CD4-positive, alpha-beta T cell (primary cell): ENCODE results near the gene CDHR3. TPM values are rescaled to one million over a fixed set of nuclear protein-coding genes. Genes with fewer than 3 reads are reported as not detected.

Source experiments
- ATAC-seq: fragments of 200-7000 bp; cut with Tn5 transposase; one replicate; pipeline ENCODE4 v1.10.0; 2022; ENCODE audit warnings: mild to moderate bottlenecking; ENCODE audit not compliant: poor library complexity
- CTCF ChIA-PET: fragments of 350-600 bp; sonication (Branson Sonifier 250); formaldehyde crosslinking; loops from one replicate; lab custom pipeline; 2021; ENCODE audit warnings: antibody characterized with exemption, inconsistent platforms; lab: Charles Lee
- POLR2A ChIA-PET: fragments of 350-600 bp; sonication (Branson Sonifier 250); formaldehyde crosslinking; loops from one replicate; lab custom pipeline; 2021; ENCODE audit warnings: antibody characterized with exemption, inconsistent platforms; lab: Charles Lee
- DNase-seq, 14 experiments: peaks; one replicate each; pipeline ENCODE4 v3.0.0-alpha.2; 2013 to 2020; ENCODE audit warnings: mixed read lengths in 2 of 14
- H3K27ac ChIP-seq, 2 donors: one replicate each; pipeline versions ENCODE4 v1.5.1 to v1.7.0; 2013; ENCODE audit warnings: low read length in 2 of 2, low read depth in 1 of 2, mild to moderate bottlenecking in 1 of 2
- H3K27me3 ChIP-seq, 2 experiments: 1 replicate in 1 of 2; 2 replicates in 1 of 2; pipeline versions ENCODE4 v1.6.1 to v1.7.0; 2013; ENCODE audit warnings: low read length in 2 of 2, control low read depth in 1 of 2, mild to moderate bottlenecking in 1 of 2, moderate library complexity in 1 of 2; ENCODE audit not compliant: insufficient read depth in 2 of 2, control insufficient read depth in 1 of 2
- H3K36me3 ChIP-seq: one replicate; pipeline ENCODE4 v1.6.1; 2013; ENCODE audit warnings: low read length, control low read depth; ENCODE audit not compliant: insufficient read depth
- H3K4me1 ChIP-seq: one replicate; pipeline ENCODE4 v1.6.1; 2013; ENCODE audit warnings: low read length, control low read depth; ENCODE audit not compliant: insufficient read depth
- H3K4me3 ChIP-seq: one replicate; pipeline ENCODE4 v1.5.1; 2013; ENCODE audit warnings: mild to moderate bottlenecking, low read length, moderate library complexity
- H3K9me3 ChIP-seq, 2 experiments: 1 replicate in 1 of 2; 2 replicates in 1 of 2; pipeline versions ENCODE4 v1.6.1 to v1.7.0; 2013; ENCODE audit warnings: low read length in 2 of 2, mild to moderate bottlenecking in 2 of 2, control low read depth in 1 of 2, moderate library complexity in 1 of 2; ENCODE audit not compliant: control insufficient read depth in 1 of 2, insufficient read depth in 1 of 2
- H3K27ac Mint-ChIP-seq: one replicate; pipeline ENCODE4 v1.8.0; 2020; ENCODE audit warnings: mixed read lengths
- H3K27me3 Mint-ChIP-seq: one replicate; pipeline ENCODE4 v1.8.0; 2021; ENCODE audit warnings: mixed read lengths
- H3K36me3 Mint-ChIP-seq: one replicate; pipeline ENCODE4 v1.8.0; 2021; ENCODE audit warnings: low read depth, mixed read lengths
- H3K4me1 Mint-ChIP-seq: one replicate; pipeline ENCODE4 v1.8.0; 2021; ENCODE audit warnings: low read depth, mixed read lengths
- H3K4me3 Mint-ChIP-seq: one replicate; pipeline ENCODE4 v1.8.0; 2020; ENCODE audit warnings: mild to moderate bottlenecking, mixed read lengths
- H3K9me3 Mint-ChIP-seq: one replicate; pipeline ENCODE4 v1.8.0; 2020; ENCODE audit warnings: mixed read lengths
- intact Hi-C, 2 experiments: fragments of 100-400 bp; cut with DNase I in 1 of 2; cut with micrococcal nuclease in 1 of 2; formaldehyde crosslinking; loops; one replicate each; pipeline versions ENCODE4 v1.15.1 to v1.9.0; 2023 to 2025; cut with DNase I, micrococcal nuclease
- total RNA-seq, 174 experiments: library from RNA in 2 of 174; stranded (reverse) in 2 of 174; gene quantifications; one replicate each; pipeline ENCODE4 v1.2.3 and lab custom pipeline; 2021 to 2026
- TF ChIP-seq, protein P1 (sequence below): fragments of 200-600 bp; IDR thresholded peaks from one replicate; pipeline ENCODE4 v1.8.0; 2022; ENCODE audit warnings: antibody characterized with exemption, mild to moderate bottlenecking

Gene CDHR3
- total RNA-seq, 2 experiments from 2014 or later: 10.3 to 12.2 TPM

DNA sequence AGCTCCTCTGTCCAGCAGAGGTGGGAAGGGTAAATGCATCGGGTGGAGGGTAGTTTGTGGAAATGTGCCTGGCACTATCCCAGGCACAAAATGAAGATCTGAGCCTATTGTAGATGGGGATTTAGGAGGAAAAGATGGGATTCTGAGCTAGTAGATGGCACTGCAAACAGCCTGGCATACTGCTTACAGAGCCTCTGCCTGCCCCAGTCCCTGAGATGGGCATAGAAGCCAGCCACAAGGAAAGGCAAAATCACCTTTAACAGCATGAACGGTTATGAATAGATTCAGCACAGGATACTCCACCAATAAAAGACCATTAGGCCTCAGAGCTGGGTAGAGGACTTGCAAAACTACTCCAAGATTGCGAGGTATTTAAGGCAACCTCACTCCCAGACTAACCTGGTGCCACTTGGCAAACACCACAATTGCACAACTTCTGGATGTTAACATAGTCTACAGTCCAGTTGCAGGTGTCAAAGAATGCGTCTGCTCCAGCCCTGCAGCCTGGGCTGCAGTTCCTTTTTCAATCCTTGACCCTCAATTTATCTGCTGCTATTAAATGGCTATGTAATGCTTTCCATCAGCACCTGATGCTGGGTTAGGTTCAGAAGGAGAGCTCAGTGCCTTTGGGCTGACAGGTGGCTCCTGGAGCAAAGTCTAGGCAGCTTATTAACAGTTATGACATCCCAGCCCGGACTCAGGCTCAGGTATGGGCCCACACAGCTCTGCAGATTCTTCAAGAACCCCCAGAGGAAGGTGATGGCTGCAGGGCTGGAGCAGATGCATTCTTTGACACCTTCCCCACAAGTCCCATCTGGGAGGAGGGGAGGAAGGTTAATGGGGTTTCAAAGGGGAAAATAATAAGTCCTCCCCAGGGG, 34.0 kb downstream of the CDHR3 start:
- ChIA-PET POLR2A (interaction anchor here (1.1 kb wide), 1 partner anchor 25 kb away, joined by 3 read pairs; no protein-coding TSS in a partner anchor), CTCF (no interaction called here)
- TF ChIP-seq, protein P1, sequence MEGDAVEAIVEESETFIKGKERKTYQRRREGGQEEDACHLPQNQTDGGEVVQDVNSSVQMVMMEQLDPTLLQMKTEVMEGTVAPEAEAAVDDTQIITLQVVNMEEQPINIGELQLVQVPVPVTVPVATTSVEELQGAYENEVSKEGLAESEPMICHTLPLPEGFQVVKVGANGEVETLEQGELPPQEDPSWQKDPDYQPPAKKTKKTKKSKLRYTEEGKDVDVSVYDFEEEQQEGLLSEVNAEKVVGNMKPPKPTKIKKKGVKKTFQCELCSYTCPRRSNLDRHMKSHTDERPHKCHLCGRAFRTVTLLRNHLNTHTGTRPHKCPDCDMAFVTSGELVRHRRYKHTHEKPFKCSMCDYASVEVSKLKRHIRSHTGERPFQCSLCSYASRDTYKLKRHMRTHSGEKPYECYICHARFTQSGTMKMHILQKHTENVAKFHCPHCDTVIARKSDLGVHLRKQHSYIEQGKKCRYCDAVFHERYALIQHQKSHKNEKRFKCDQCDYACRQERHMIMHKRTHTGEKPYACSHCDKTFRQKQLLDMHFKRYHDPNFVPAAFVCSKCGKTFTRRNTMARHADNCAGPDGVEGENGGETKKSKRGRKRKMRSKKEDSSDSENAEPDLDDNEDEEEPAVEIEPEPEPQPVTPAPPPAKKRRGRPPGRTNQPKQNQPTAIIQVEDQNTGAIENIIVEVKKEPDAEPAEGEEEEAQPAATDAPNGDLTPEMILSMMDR: no peak

DNA sequence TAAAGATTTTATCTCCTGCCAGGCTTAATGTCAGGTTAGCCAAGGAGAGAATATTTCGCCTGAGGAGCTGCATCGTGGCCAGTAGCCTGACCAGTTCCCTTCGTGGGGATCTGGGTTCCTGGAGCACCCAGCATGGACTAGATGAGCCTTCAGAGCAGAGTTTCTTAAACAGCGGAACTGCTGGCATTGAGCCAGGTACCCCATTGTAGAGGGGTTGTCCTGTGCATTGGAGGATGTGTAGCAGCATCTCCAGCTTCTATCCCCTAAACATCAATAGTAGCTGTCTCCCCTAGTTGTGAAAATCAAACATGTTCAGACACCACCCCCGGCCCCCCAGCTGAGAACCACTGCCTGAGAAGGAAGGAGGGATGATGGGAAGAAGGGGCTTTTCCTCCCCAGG, 36.2 kb downstream of the CDHR3 start:
- Histone ChIP-seq H3K27ac (no peak overlapping the region), H3K36me3 (no peaks in the 10 kb centered on the region), H3K4me3 (no peak overlapping the region), H3K9me3 (no peaks in the 10 kb centered on the region), H3K27me3 (no peaks in the 10 kb centered on the region), H3K4me1 (no peaks in the 10 kb centered on the region)
- DNase-seq (no peak), ATAC-seq (no peak)
- no peak overlapping the region for H3K4me3 Mint-ChIP-seq
- intact Hi-C loops: no loop called here
- ChIA-PET CTCF (no interaction called here), POLR2A (interaction anchor here (1.4 kb wide), 1 partner anchor 23 kb away, joined by 3 read pairs; no protein-coding TSS in a partner anchor)
- no peaks in the 10 kb centered on the region for H3K27me3 Mint-ChIP-seq
- TF ChIP-seq, protein P1: no peak
- no peaks in the 10 kb centered on the region for H3K4me1 Mint-ChIP-seq
- H3K9me3 Mint-ChIP-seq: no peaks in the 10 kb centered on the region
- H3K27ac Mint-ChIP-seq: no peak overlapping the region
- no peaks in the 10 kb centered on the region for H3K36me3 Mint-ChIP-seq

More for the DNA sequence above, 34.0 kb downstream of the CDHR3 start:
- Histone ChIP-seq H3K27ac (no peak overlapping the region), H3K4me1 (no peaks in the 10 kb centered on the region), H3K36me3 (no peaks in the 10 kb centered on the region), H3K27me3 (no peaks in the 10 kb centered on the region), H3K4me3 (no peak overlapping the region), H3K9me3 (no peaks in the 10 kb centered on the region)
- no peak overlapping the region for H3K27ac Mint-ChIP-seq
- intact Hi-C loops: no loop called here
- H3K27me3 Mint-ChIP-seq: no peaks in the 10 kb centered on the region
- H3K4me3 Mint-ChIP-seq: no peak overlapping the region
- ATAC-seq (no peak), DNase-seq (no peak)
- peaks cover 17% of the 10 kb centered on the region for H3K4me1 Mint-ChIP-seq
- H3K9me3 Mint-ChIP-seq: no peaks in the 10 kb centered on the region
- no peaks in the 10 kb centered on the region for H3K36me3 Mint-ChIP-seq

DNA sequence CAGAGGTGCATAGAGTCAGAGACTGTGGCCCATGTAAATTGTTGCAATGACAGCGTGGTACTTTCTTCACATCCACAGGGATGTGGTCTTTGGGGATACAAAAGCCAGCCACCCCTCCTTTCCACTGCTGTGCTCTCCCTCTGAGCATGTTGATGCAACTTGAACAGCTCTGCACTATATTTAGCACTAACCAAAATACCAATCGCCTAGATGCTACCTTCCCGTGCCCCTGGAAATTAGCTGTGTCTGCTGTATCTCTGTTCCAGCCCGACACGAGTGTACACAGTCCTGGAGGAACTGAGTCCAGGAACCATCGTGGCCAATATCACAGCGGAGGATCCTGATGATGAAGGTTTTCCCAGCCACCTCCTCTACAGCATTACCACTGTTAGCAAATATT, 38.1 kb downstream of the CDHR3 start:
- Histone ChIP-seq H3K36me3 (no peaks in the 10 kb centered on the region), H3K27me3 (no peaks in the 10 kb centered on the region), H3K4me1 (no peaks in the 10 kb centered on the region), H3K9me3 (no peaks in the 10 kb centered on the region), H3K4me3 (no peak overlapping the region), H3K27ac (no peak overlapping the region)
- DNase-seq (no peak), ATAC-seq (no peak)
- ChIA-PET CTCF (no interaction called here), POLR2A (interaction anchor here (0.7 to 0.9 kb wide), 2 partner anchors 11 to 13 kb away, joined by 3 read pairs; no protein-coding TSS in a partner anchor)
- no peak overlapping the region for H3K27ac Mint-ChIP-seq
- TF ChIP-seq, protein P1: no peak
- no peak overlapping the region for H3K4me3 Mint-ChIP-seq
- no peaks in the 10 kb centered on the region for H3K27me3 Mint-ChIP-seq
- H3K36me3 Mint-ChIP-seq: peaks cover 6% of the 10 kb centered on the region
- intact Hi-C loops: no loop called here
- H3K9me3 Mint-ChIP-seq: peaks cover 2% of the 10 kb centered on the region
- H3K4me1 Mint-ChIP-seq: no peaks in the 10 kb centered on the region
